Panc1 (cell line): ENCODE results near the gene PIP4K2A. TPM values are rescaled to one million over a fixed set of nuclear protein-coding genes. Genes with fewer than 3 reads are reported as not detected.

Experiments used
- ATAC-seq: fragments of 200-7000 bp; cut with Tn5 transposase; 2 replicates; pipeline ENCODE4 v1.9.1; 2020; ENCODE audit warnings: mild to moderate bottlenecking, moderate library complexity
- BruUV-seq: library from RNA; stranded (reverse); fragments of 400-500 nt; replicated peaks from 2 replicates; lab custom pipeline; 2021; lab: Mats Ljungman, UMichigan
- CTCF ChIA-PET: fragments of 300-600 bp; sonication (Branson Sonifier 250); formaldehyde crosslinking; loops from one replicate; lab custom pipeline; 2022; ENCODE audit warnings: antibody characterized with exemption; lab: Charles Lee
- POLR2A ChIA-PET: fragments of 300-600 bp; sonication (Branson Sonifier 250); formaldehyde crosslinking; loops from one replicate; lab custom pipeline; 2022; ENCODE audit warnings: antibody characterized with exemption; lab: Charles Lee
- DNase-seq: peaks from one replicate; pipeline ENCODE4 v3.0.0-alpha.2; 2010; ENCODE audit warnings: low read depth, low spot score
- H3K27ac ChIP-seq: 2 replicates; pipeline ENCODE4 v1.5.1; 2011; ENCODE audit warnings: mild to moderate bottlenecking, low read length, inconsistent platforms
- H3K27me3 ChIP-seq: fragments of 200-500 bp; sonication (Bioruptor generic); 2 replicates; pipeline ENCODE4 v1.6.0; 2014; ENCODE audit warnings: low read length, inconsistent platforms; ENCODE audit not compliant: control insufficient read depth, insufficient read depth
- H3K36me3 ChIP-seq: fragments of 200-500 bp; sonication (Bioruptor generic); 2 replicates; pipeline ENCODE4 v1.5.1; 2014; ENCODE audit warnings: inconsistent platforms, mild to moderate bottlenecking, low read length, moderate library complexity; ENCODE audit not compliant: control insufficient read depth, insufficient read depth
- H3K4me1 ChIP-seq: 2 replicates; pipeline ENCODE4 v1.5.1; 2011; ENCODE audit warnings: inconsistent platforms, mild to moderate bottlenecking, low read length, moderate library complexity; ENCODE audit not compliant: control insufficient read depth, insufficient read depth
- H3K4me3 ChIP-seq, 2 experiments: 2 replicates each; pipeline ENCODE4 v1.5.1; 2011 to 2012; ENCODE audit warnings: low read depth in 2 of 2, low read length in 2 of 2, mild to moderate bottlenecking in 2 of 2, inconsistent platforms in 1 of 2, moderate library complexity in 1 of 2
- H3K9me3 ChIP-seq: fragments of 200-500 bp; sonication (Bioruptor generic); 2 replicates; pipeline ENCODE4 v1.5.1; 2014; ENCODE audit warnings: low read depth, mild to moderate bottlenecking, inconsistent platforms, low read length, moderate library complexity; ENCODE audit not compliant: control insufficient read depth, insufficient read depth
- CTCF ChIP-seq: fragments of 450-650 bp; IDR thresholded peaks from 2 replicates; pipeline ENCODE4 v1.5.1; 2017; ENCODE audit warnings: mild to moderate bottlenecking
- POLR2AphosphoS5 ChIP-seq: IDR thresholded peaks from 2 replicates; pipeline ENCODE4 v1.6.1; 2012; ENCODE audit warnings: mild to moderate bottlenecking, low read depth, low read length, moderate library complexity
- REST ChIP-seq, 2 experiments: IDR thresholded peaks; 2 replicates each; pipeline ENCODE4 v1.6.1; 2011 to 2012; ENCODE audit warnings: low read depth in 2 of 2, control low read depth in 1 of 2, low read length in 1 of 2, mild to moderate bottlenecking in 1 of 2, moderate library complexity in 1 of 2; ENCODE audit not compliant: insufficient read depth in 1 of 2
- SIN3A ChIP-seq: IDR thresholded peaks from 2 replicates; pipeline ENCODE4 v1.6.1; 2012; ENCODE audit warnings: low read depth, mild to moderate bottlenecking, low read length, moderate library complexity, borderline replicate concordance; ENCODE audit not compliant: insufficient read depth
- TCF7L2 ChIP-seq: IDR thresholded peaks from 2 replicates; pipeline ENCODE4 v1.6.1; 2011; ENCODE audit warnings: mild to moderate bottlenecking, low read depth, low read length, inconsistent platforms
- in situ Hi-C: cut with HindIII; loops from 2 replicates; pipeline ENCODE4 v1.10.0; 2016; ENCODE audit warnings: low sequenced_read_pairs, low pct_unique_long_range_greater_than_20kb
- intact Hi-C: fragments of 100-400 bp; cut with micrococcal nuclease; formaldehyde crosslinking; loops from one replicate; pipeline ENCODE4 v1.10.0; 2022; ENCODE audit not compliant: unreplicated experiment
- total RNA-seq: library from RNA; stranded (reverse); gene quantifications from one replicate; pipeline ENCODE4 v1.2.1, GENCODE V29; 2021; ENCODE audit not compliant: unreplicated experiment

PIP4K2A gene
- total RNA-seq, 1 experiment from 2014 or later = 25.2 TPM

GRCh38 chr10:22736134-22736533, 21.8 kb upstream of the PIP4K2A start:
- BruUV-seq = no TSS peak
- Histone ChIP-seq H3K27me3 (no peaks in the 10 kb centered on the region), H3K4me1 (no peaks in the 10 kb centered on the region), H3K36me3 (no peaks in the 10 kb centered on the region), H3K4me3 (no peak overlapping the region), H3K9me3 (no peaks in the 10 kb centered on the region), H3K27ac (no peak overlapping the region)
- ChIA-PET POLR2A (no interaction called here), CTCF (no interaction called here)
- DNase-seq (no peak), ATAC-seq (no peak)
- TF ChIP-seq SIN3A (no peak), REST (IDR thresholded peaks at IDR 0.05; ENCODE audit: insufficient read depth in 1 of 2, low read depth in 2 of 2, low read length in 1 of 2) (no peak), TCF7L2 (no peak), CTCF (no peak), POLR2AphosphoS5 (no peak)
- intact Hi-C loops (no loop called here), in situ Hi-C loops (no loop called here)

- intact Hi-C loops = no loop called here
- no peak overlapping the region for H3K4me3 ChIP-seq
- no peak overlapping the region for H3K27ac ChIP-seq
- POLR2A ChIA-PET = no interaction called here
- DNase-seq = no peak
- no peaks in the 10 kb centered on the region for H3K9me3 ChIP-seq
- in situ Hi-C loops = no loop called here
- no peaks in the 10 kb centered on the region for H3K36me3 ChIP-seq
- TF ChIP-seq POLR2AphosphoS5 = no peak
- TF ChIP-seq TCF7L2 = no peak
- TF ChIP-seq SIN3A = no peak
- no peak for TF ChIP-seq CTCF
- no peak for TF ChIP-seq REST (IDR thresholded peaks at IDR 0.05; ENCODE audit: insufficient read depth in 1 of 2, low read depth in 2 of 2, low read length in 1 of 2)
- BruUV-seq = no TSS peak
- no peaks in the 10 kb centered on the region for H3K27me3 ChIP-seq
- CTCF ChIA-PET = no interaction called here
- no peaks in the 10 kb centered on the region for H3K4me1 ChIP-seq
- ATAC-seq = no peak
These were observed 19.6 kb upstream of the PIP4K2A start for GRCh38 chr10:22733992-22734391.
